GM12873 (cell line): Measurements from ENCODE around the gene SLIT1.

Source experiments
- TF ChIP-seq, protein P1 (sequence below): IDR thresholded peaks from 2 replicates; pipeline ENCODE4 v1.5.1; 2012; ENCODE audit warnings: low read depth, mild to moderate bottlenecking, moderate library complexity, low read length, control low read depth; ENCODE audit not compliant: insufficient read depth; ENCODE audit errors: missing control alignments

SLIT1 gene

DNA sequence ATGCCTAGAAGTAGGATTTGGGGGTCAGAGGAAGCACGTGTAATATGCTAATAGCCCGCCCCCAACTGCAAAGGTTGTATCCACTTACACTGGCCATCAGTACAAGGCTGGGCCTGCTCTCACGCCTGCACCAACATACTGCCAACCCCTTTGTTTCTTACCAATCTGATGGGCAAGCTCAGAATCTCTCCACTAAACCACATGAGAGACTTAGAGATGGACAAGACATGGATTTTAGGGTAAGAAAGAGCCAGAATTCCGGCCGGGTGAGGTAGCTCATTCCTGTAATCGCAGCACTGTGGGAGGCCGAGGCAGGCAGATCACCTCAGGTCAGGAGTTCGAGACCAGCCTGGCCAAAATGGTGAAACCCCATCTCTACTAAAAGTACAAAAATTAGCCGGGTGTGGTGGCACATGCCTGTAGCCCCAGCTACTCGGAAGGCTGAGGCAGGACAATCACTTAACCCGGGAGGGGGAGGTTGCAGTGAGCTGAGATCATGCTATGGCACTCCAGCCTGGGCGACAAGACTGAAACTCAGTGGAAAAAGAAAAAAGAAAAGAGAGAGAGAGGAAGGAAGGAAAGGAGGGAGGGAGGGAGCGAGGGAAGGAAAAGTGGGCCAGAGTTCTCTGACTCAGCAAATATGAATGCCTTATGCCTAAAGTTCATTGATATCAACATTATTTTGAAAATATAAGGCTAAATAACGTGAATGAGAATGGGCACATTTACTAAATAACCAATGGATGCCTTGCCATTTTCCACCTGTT, 162.2 kb downstream of the SLIT1 start:
- TF ChIP-seq, protein P1, sequence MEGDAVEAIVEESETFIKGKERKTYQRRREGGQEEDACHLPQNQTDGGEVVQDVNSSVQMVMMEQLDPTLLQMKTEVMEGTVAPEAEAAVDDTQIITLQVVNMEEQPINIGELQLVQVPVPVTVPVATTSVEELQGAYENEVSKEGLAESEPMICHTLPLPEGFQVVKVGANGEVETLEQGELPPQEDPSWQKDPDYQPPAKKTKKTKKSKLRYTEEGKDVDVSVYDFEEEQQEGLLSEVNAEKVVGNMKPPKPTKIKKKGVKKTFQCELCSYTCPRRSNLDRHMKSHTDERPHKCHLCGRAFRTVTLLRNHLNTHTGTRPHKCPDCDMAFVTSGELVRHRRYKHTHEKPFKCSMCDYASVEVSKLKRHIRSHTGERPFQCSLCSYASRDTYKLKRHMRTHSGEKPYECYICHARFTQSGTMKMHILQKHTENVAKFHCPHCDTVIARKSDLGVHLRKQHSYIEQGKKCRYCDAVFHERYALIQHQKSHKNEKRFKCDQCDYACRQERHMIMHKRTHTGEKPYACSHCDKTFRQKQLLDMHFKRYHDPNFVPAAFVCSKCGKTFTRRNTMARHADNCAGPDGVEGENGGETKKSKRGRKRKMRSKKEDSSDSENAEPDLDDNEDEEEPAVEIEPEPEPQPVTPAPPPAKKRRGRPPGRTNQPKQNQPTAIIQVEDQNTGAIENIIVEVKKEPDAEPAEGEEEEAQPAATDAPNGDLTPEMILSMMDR = no peak

DNA sequence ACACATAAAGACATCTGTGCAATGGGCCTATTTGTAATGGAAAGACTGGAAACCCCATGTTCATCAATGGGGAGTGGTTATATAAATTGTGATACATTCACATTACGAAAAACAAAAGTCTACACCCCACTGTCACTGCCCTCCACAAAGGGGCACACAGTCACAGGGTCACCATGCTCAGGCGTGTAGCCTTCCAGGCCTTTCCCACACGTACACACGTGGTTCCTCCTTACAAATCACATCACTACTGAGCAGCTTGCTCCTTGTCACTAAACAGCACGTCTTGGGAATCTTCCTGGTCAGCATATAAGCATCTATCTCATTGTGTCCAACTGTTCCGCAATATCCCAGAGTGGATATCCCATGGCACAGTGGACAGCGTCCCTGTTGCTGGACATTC, 163.1 kb downstream of the SLIT1 start:
- TF ChIP-seq, protein P1 = no peak

DNA sequence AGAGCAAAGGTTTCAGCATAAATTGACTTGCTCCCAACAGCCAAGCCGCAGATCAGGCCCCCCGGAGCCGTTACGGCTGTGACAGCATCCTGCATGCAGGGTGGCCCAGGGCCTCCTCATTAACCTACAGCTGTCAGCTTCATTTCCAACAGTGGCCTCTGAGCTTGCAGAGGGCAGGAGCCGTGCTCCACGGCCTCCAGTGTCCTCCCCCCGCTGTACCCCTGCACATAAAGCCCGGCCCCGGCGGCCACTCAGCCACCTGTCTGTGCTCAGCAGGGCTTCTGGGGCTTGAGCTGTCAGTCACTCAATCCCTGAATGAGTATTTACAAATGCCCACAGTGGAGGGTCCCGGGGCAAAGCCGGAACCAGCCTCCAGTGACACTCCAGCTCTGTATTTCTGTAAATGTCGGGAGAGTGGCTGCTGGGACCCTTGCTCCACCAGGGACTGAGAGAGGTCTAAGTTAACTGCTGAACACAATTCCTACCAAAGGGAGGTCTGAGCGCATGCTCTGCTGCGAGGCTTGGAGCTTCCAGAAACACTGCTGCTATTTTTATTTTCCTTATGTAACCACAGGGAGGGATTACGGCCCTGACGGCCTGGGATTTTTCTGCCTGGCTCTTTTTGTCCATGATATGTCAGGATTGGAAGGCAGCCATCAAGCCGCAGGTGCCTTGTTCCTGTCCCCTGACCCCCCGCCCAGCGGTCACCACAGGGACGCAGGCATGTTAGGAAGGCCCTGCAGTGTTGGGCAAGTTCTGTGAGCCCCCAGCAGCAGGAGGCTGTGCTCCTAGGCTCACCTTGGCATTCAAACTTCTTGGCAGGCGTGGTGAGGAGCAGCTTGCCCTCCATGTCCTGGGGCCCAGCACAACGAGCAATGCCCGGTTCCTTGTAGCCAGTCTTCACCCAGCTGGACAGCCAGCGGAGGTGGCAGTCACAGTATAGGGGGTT, 165.0 kb downstream of the SLIT1 start:
- TF ChIP-seq, protein P1 = no peak

DNA sequence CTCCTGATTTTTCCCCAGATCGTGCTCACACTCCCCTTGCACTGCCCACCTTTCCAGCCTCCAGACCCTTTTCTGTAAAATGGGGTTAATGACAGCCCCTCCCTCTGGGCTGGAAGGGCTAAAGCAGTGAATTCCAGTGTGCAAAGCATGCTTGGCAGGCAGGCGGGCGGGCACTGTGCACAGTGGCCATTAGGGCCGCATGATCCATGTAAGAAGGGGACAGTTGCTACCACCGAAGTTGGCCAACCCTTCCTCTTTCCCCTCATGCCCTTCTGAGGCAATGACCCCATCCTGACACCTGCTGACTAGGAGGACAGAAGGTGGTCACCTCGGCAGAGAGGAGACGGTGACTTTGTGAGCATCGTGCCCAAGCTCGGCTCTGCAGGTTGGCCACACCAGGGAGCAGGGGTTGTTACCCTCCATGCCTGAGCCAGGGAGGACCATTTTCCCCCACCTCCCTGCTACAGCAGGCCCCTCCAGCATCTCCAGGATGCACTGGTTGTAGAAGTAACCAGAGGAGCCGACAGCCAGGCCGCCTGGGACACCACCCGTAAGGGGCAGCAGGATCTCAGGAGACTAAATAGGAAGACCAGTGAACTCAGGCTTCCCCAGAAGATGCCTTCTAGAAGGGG, 166.4 kb downstream of the SLIT1 start:
- TF ChIP-seq, protein P1 = no peak

DNA sequence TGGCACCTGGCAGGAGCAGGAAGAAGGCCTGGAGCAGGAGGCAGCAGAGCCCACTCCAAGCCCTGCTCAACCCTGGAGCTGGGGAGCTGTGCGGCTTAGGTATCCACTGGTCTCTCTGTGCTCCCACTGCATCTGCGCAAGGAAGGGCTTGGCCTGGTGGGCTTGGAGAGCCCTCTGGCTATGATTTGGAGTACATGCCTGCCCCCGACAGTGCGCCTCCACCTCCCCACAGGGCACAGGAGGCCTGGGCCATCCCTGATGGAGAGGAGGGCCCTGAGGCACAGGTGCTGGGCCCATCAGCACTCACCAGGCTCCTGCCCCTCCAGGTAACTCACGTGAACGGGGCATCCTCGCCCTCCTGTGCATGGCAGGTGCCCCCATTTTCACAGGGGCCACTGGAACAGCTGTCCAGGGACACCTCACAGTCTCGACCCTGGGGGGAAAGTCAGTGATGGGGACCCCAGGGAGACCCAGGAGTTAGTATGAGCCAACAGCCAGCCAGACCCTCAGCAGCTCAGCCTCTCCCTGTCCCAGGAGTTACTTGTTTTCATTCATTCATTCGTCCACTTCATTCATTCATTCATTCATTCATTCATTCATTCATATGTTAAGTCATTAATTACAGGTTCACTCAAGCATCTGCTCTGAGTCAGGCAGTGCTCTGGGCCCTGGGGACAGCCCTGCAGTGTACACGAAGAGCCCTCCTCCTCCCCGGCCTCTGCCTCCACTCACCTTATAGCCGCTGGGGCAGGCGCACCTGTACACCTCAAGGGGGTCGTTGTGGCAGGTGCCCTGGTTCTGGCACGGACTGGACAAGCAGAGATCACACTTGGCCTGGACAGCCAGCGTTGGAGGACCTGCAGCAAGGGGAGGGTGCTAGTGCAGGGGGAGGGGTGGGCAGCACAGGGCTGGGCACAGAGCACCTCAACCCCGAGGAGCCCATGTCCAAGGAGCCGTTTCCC, 167.2 kb downstream of the SLIT1 start:
- TF ChIP-seq, protein P1 = no peak

DNA sequence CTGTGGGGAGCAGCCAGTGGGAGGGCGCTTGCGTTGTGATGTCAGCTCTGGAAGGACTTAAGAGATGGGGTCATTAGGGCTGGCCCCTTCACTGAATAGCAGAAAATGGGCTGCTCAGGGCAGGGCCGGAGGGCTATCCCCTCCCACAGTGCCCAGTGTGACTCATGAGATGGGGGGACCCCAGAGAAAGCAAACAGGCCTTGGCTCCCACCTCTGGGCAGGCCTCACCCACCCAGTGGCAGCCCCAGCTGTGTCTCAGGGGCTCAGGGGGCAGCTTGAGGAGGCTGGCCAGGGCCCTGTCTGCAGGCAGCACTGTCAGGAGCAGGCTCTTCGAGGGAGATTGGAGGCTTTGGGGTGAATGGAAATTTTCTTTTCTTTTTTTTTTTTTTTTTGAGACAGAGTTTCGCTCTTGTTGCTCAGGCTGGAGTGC, 168.3 kb downstream of the SLIT1 start:
- TF ChIP-seq, protein P1 = no peak
